NCI-H1436 treated with DMSO at 0.1 percent for 48 hours (cell line): ENCODE results near the gene SSMEM1.
"Not testable (repeated sequence)": the region's sequence is repeated elsewhere in the genome, so short reads cannot be mapped to it uniquely, and the experiment has no call there.

Experiments
- DNase-seq: peaks from one replicate; lab custom pipeline; 2025; lab: John Stamatoyannopoulos, UW

SSMEM1 gene

DNA sequence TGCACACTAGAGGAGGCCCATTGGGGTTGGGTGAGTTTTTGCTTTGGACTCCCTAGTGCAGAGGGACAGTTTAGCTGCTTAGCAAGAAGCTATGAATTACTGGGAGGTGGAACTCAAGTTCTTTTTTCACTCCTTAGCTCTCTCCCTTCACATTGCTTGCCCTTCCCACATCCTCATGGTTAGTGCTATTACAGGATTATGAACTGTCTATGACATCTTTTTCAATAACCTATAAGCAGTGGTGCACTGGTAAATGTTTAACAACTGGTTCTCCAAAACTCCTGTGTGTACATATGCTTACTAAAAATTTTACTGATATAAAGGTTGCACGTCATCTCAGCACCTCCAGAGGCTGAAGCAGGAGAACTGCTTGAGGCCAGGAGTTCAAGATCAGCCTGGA is 6.2 kb downstream of the SSMEM1 start:
- no peak for DNase-seq

DNA sequence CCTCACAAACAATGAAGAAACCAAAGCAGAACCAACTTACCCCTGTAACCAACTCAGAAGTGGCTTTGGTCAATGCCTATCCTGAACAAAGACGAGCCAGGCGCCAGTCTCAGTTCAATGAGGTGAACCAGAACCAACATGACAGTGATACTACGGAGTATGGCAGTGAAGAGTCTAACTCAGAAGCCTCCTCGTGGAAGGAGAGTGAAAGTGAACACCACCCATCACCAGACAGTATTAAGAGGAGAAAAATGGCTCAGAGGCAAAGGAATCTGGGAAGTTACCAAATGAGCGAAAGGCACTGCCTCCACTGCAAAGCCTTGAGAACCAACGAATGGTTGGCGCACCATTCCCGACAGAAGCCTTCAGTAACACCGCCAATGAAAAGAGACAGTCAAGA is 8.4 kb downstream of the SSMEM1 start:
- DNase-seq = no peak

DNA sequence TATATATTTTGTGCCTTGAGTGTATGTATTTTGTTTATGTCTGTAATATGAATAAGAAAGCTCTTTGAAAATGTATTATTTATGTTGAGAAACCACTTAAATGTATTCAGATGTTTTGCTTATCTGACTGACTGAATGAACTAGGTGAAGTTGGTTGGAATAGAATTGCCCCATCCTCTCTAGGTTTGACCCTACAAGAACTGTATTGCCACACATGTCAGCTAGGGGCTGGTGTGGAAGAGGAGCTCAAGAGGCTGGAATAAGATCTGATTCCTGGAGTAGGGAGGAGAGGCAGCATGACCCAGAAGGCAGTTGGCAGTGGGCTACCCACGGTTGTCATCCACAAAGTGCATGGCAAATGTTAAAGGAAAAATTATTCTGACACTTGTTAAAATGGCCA is 9.1 kb downstream of the SSMEM1 start:
- no peak for DNase-seq

DNA sequence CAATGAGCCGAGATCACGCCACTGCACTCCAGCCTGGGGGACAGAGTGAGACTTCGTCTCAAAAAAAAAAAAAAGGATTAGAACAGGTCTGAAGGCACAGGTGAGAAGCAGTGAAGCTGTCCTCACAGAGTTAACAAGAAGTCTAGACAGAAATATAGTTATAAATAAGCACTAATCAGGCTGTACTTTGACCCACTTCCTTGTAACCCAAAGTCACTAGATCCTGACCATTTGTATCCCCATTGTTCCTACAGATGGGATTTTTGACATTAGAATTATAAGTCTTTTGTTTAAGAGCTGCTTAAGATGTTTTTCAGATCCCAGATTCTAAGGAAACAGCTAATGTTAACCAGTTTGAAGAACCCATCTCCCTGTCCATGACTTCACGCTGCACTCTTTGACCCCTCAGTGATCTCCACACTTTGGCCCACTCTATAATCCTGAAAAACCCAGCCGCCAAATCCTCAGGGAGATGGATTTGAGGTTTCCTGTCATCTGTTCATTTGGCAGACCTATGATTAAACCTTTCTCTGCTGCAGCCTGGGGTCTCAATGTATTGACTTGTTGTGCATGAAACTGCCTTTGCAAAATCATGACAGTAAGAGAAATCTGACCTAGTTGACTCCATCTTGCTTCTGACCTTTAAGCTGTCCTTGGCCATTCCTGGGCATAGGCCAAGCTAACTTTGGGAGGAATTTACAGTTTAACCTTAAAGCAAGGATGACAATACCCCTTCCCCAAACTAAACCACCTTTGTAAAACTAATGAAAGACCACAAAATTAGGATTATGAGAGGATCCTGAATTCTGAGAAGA is 11.4 kb downstream of the SSMEM1 start:
- DNase-seq = no peak

DNA sequence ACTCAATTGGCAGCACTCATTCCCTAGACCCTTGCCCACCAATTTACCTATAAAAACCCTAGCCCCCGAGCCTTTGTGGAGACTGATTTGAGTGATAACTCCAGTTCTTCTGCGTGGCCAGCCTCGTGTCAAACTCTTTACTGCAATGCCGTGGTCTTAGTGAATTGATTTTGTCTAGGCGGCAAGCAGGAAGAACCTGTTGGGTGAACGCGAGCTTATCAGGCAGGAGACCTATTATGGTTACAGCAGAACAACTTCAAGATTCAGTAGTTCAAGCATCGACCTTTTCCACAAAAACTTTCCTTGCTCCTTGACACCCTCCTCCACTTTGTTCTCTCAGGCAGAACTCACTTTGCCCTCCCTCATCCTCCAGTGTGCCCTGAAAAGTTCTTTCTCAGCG is 12.2 kb downstream of the SSMEM1 start:
- no peak for DNase-seq

DNA sequence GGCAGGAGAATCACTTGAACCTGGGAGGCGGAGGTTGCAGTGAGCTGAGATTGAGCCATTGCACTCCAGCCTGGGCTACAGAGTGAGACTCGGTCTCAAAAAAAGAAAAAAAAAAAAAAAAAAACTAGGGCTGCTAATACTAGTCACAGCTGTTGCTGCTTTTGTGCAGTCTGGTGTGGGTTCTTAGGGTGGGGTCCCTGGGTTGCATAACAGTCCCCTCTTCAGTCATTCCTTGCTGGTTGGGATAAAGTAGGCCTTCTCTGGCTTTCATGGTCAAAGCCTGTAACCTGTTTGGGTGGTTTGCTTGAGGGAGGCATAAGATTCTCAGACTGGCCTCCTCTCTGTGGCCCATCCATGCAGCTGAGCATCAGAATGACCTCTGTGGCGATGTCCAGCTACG is 14.1 kb downstream of the SSMEM1 start:
- no peak for DNase-seq

DNA sequence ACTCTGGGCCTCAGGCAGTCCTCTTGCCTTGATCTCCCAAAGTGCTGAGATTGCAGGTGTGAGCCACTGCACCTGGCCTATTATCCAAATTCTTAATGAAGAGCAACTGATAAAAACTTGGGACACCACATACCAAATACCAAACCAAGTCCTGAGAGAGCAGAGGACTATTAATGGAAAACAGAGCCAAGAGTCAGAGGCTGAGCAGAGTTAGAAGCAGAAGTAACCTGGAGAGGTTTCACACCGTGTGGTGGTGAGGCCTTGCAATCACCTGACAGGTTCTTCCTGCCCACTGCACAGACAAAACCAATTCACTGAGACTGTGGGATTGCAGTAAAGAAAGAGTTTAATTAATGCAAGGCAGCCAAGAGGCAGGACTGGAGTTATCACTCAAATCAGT is 16.0 kb downstream of the SSMEM1 start:
- DNase-seq = no peak

DNA sequence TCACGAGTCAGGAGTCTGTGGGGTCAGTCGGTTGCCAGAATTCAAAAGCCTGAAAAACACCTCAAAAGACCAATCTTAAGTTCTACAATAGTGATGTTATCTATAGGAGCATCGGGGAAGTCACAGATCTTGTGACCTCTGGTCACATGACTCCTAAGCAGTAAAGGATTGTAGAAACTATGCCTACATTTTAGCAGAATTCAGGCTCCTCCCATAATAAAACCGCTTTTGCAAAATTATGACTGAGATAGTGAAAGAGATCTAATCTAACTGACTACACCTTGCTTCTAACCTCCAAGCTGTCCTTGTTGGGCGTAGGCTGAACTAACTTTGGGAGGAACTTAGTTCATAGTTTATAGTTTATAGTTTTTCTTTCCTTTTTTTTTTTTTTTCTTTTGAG is 16.6 kb downstream of the SSMEM1 start:
- DNase-seq = no peak

DNA sequence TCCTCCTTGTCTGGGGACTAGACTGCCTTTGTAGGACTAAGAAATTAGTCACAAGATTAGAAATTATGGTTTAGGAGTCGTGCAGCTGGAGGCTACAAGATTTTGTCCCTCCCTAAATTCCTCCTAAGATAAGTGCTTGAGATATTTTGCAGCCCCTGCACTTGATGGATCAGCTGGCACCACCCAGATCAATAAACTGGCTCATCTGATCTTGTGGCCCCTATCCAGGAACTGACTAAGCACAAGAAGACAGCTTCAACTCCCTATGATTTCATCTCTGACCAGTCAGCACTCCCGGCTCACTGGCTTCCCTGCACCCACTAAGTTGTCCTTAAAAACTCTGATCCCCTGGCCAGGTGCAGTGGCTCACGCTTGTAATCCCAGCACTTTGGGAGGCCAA is 17.3 kb downstream of the SSMEM1 start:
- not testable (repeated sequence) for DNase-seq

DNA sequence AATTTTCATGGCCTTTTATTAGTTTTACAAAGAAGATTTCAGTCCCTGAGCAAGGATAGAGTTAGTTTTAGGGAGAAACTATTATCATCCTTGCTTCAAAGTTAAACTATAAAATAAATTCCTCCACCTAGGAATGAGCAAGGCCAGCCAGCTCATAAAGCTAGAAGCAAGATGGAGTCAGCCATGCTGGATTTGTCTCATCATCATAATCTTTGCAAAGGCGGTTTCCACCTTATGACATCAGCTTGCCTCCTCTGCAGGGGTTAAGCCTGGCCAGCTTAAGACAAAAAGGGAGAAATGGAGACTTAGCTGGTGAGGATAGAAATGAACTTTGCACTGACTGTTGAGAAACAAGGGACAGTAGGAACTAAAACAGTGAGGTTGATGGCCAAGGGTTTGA is 18.7 kb downstream of the SSMEM1 start:
- no peak for DNase-seq

DNA sequence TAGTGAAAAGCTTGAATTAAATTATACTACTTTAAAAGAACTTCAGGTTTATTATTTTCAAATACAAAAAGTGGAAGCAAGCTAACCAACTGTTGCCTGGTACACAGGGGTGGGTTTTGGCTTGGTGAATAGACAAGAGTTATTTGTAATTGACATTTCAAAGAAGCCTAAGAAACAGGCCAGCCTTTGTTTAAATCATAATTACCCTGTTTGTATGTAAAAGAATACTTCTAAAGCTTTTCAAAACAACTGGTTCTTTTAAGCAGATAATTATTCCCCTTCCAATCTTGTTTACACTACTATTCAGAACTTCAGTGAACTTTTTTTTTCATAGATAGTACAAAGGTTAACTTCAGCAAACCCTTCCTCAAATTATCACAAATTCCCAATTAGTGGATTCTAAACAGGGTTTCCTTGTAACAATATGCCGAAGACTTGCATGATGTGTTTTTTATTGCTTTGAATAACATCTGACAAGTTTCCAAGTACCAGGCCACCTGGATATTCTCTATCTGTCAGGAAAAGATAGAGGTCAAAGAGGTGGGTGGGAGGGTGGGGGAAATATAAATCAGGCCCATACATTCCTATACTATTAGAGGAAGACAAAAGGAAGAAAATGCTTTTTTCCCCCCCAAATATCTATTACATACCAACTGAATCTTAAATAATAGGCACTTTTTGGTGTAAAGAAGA is 20.4 kb downstream of the SSMEM1 start:
- DNase-seq = no peak

DNA sequence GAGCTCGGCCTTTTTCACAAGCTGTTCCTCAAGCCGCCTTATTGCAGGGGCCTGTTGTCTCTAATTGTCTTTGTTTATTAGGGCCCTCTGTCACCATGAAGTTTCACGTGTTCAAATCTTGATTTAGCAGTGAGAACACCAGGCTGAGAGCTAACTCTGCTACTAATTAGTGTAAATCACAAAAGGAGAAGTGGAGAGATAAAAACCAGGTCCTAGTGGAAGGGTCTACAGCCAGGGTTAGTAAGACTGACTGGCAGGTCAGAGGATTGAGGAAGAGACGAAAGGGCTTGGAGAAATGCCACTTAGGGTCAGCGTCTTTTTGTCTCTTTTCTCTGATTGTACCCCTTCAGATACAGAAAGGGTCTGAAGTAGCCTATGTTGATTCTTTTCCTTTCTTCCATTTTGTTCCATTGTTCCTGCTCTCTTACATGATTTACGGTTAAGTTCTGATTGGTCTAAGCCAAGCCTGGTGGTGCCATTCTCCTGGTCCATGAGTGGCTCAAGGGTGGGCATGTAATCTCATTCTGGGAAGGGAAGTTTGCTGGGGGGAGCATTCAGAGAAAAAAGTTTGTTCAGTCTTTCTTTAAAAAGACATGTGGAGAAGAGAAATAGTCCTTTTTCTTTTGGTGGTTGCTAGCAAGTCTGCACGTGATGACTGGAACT is 21.3 kb downstream of the SSMEM1 start:
- DNase-seq = no peak

DNA sequence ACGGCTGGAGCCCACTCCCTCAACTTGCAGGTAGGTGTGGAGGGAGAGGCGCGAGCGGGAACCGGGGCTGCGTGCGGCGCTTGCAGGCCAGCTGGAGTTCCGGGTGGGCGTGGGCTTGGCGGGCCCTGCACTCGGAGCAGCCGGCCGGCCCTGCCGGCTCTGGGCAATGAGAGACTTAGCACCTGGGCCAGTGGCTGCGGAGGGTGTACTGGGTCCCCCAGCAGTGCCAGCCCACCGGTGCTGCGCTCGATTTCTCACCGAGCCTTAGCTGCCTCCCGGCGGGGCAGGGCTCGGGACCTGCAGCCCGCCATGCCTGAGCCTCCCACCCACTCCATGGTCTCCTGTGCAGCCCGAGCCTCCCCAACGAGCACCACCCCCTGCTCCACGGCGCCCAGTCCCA is 22.3 kb downstream of the SSMEM1 start:
- not testable (repeated sequence) for DNase-seq

DNA sequence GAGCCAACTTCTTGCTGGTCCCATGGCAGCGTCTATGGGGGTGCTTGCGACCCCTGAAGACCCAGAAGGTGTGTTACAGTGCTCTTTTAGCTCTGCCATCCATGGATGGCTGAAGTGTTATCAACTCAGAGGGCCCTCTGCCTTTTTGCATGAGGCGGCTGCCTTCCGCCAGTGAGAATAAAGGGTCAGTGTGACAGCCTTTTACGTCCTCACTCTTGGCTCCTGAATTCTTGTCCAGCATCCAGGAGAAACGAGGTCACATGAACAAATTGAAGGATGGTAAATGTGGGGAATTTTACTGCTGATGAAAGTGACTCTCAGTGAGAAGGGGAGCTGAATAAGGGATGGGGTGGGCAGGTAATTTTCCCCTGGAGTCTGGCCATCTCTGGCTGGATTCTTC is 24.1 kb downstream of the SSMEM1 start:
- no peak for DNase-seq

DNA sequence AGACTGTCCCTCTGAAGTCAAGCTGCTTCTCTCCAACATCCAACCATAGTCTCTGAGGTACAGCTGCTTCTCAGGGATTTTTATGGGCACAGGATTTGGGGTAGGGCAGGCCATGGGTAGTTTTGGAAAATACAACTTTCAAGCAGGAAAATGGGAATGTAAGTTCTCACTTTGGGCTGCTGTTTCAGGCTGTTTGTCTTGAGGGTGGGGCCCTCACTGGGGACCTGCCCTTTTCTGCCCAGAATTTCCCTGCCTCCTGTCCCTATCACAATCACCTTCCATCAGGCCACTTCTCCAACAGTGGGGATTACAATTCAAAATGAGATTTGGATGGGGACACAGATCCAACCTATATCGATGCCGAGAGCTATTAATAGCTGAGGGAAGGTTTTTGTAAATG is 24.5 kb downstream of the SSMEM1 start:
- DNase-seq = no peak

DNA sequence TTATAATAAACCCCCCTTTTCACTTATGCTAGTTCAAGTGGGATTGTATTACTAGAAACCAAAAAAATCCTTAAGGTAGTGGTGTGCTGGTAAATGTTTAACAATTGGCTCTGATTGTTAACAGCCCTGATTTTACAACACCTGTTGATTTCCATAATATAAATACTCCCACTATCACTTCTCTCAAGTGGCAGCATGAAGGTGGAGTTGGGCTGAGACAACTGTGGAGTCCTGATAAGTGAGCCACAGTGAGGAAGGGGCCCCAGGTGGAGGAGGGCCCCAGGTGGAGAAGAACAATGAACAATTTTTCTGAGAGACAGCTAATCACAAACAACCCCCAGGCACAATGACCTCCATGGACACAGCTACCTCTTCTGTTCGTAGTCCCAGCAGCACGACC is 26.4 kb downstream of the SSMEM1 start:
- no peak for DNase-seq

DNA sequence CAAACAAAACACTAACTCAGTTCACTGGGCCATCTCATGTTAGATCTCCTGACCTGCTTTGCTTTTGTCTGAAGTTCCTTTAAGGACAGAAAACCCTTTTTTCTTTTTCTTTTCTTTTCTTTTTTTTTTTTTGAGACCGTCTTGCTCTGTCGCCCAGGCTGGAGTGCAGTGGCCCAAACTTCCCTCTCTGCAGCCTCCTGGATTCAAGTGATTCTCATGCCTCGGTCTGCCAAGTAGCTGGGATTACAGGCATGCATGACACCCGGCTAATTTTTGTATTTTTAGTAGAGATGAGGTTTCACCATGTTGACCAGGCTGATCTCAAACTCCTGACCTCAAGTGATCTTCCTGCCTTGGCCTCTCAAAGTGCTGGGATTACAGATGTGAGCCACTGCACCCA is 28.7 kb downstream of the SSMEM1 start:
- not testable (repeated sequence) for DNase-seq

DNA sequence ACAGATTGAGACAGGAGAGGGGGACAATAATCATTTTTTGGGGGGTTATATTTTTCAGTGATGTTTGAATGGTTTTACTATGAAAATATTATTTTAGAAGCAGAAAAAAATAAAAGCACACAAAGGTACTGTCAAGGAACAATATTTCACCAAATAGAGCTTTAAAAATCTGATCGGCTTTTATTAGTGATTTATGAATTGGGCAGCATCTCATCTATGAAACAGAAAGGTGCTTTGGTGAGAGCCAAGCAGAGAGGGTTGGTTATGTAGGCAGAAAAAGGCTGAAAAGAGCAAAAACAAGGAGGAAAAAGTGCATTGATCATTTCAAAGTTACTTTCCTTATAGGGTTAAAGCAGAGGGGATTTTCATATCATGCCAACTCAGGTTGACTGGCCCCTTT is 32.6 kb downstream of the SSMEM1 start:
- DNase-seq = no peak

DNA sequence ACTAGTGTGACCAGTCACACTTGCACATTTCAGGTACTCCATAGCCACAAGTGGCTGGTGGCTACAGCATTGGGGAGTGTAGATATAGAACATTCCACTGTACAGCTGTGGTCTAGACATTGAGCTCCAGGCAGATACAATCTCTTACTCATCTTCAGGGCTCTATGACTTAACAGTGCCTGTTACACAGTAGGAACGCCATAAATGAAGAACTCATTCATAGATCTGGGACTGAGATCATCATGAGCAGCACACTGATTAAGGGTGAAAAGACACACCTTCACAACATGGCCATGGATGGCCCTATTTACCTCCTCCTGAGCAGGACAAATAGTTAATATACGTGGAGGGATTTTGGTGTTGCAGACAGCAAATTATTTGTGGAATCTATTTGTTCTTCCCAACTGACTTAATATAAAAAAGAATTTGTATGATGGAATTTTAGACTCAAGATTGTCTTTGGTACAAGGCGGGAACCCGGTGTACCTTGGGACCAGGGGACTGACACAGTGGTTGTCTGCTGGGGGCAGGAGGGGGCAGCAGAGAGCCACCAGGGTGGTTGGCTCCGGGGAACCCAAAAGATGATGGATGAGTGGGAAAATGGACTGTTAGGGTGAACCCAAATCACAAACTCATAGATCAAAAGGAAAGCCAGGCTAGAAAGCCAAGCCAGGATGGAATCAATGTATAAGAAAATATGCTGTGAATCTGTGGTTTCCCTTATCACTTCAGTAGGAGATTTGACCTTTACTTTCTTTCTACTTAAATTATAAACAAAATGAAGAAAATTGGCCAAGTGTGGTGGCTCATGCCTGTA is 34.7 kb downstream of the SSMEM1 start:
- no peak for DNase-seq

DNA sequence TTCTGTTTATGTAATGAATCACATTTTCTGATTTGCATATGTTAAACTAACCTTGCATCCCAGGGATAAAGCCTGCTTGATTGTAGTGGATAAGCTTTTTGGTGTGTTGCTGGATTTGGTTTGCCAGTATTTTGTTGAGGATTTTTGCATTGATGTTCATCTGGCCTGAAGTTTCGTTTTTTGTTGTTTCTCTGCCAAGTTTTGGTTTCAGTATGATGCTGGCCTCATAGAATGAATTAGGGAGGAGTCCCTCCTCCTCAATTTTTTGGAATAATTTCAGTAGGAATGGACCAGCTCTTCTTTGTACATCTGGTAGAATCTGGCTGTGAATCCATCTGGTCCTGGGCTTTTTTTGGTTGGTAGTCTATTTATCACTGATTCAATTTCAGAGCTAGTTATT is 35.8 kb downstream of the SSMEM1 start:
- not testable (repeated sequence) for DNase-seq

DNA sequence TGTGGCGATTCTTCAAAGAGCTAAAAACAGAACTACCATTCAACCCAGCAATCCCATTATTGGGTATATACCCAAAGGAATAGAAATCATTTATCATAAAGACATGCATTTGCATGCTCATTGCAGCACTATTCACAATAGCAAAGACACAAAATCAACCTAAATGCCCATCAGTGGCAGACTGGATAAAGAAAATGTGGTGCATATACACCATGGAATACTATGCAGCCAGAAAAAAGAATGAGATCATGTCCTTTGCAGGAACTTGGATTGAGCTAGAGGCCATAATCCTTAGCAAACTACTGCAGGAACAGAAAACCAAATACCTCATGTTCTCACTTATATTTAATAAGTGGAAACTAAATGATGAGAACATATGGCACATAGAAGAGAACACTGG is 38.8 kb downstream of the SSMEM1 start:
- not testable (repeated sequence) for DNase-seq

DNA sequence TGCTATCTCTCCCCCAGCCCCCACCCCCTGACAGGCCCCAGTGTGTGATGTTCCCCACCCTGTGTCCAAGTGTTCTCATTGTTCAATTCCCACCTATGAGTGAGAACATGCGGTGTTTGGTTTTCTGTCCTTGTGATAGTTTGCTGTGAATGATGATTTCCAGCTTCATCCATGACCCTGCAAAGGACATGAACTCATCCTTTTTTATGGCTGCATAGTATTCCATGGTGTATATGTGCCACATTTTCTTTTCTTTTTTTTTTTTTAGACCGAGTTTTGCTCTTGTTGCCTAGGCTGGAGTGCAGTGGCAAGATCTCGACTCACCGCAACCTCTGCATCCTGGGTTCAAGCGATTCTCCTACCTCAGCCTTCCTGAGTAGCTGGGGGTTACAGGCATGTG is 41.2 kb downstream of the SSMEM1 start:
- not testable (repeated sequence) for DNase-seq
